ENCODE results near the gene IL17C. TPM values are rescaled to one million over a fixed set of nuclear protein-coding genes. Genes with fewer than 3 reads are reported as not detected.

Gene IL17C
- total and polyA plus RNA-seq, 9 of the 15 experiments (the other 6 are each of a cell fraction or from before 2014, with no cell fraction given) = not detected

GRCh38 chr16:88686439-88687253, 48.3 kb downstream of the IL17C start, which contains the start of gene SNAI3 (continued):
- peak; percentile 79 for TF ChIP-seq ZEB2 (IDR thresholded peaks at IDR 0.05)
- TF ChIP-seq PHB (CRISPR knock-in tag; IDR thresholded peaks at IDR 0.05) = no peak
- TF ChIP-seq ID3 (CRISPR knock-in tag; IDR thresholded peaks at IDR 0.05) = no peak
- 0 out of 2 replicates have a peak, but pooled peaks have one; percentile 22 for TF ChIP-seq ID3 (tag; IDR thresholded peaks at IDR 0.05)
- TF ChIP-seq KLF10 (CRISPR knock-in tag; IDR thresholded peaks at IDR 0.05) = no peak
- no peak for TF ChIP-seq SNRNP70 (optimal IDR thresholded peaks at IDR 0.05; ENCODE audit: low read depth, low read length)
- no peak for TF ChIP-seq THRA (IDR thresholded peaks at IDR 0.05)
- TF ChIP-seq MAFK (IDR thresholded peaks at IDR 0.05; ENCODE audit: low read length) = no peak
- TF ChIP-seq FOXP4 (CRISPR knock-in tag; IDR thresholded peaks at IDR 0.05; ENCODE audit: borderline replicate concordance) = no peak
- peak; percentile 96 for TF ChIP-seq L3MBTL2 (IDR thresholded peaks at IDR 0.05)
- no peak for TF ChIP-seq ZBTB33 (CRISPR knock-in tag; IDR thresholded peaks at IDR 0.05)
- no peak for TF ChIP-seq ESRRA (IDR thresholded peaks at IDR 0.05; ENCODE audit: borderline replicate concordance, low read depth)
- peak; percentile 51 for TF ChIP-seq RBBP5 (IDR thresholded peaks at IDR 0.05; ENCODE audit: borderline replicate concordance, insufficient read depth, low read length, poor library complexity, severe bottlenecking)
- TF ChIP-seq GTF2B (IDR thresholded peaks at IDR 0.05; ENCODE audit: extremely low read depth, insufficient read length) = peak; percentile 35
- TF ChIP-seq U2AF1 (optimal IDR thresholded peaks at IDR 0.05; ENCODE audit: low read depth, low read length) = no peak
- TF ChIP-seq PPARD (CRISPR knock-in tag; IDR thresholded peaks at IDR 0.05) = no peak

Measured in K562 (cell line).